Astrocyte (in vitro differentiated cells and primary cell): ENCODE data around the gene IER5L.

Experiments
- EZH2 ChIP-seq: IDR thresholded peaks from 2 replicates; pipeline ENCODE4 v1.6.1; 2012; ENCODE audit warnings: mild to moderate bottlenecking, low read length, inconsistent platforms; ENCODE audit not compliant: insufficient read depth
- TF ChIP-seq, protein P1 (sequence below): IDR thresholded peaks from 2 replicates; pipeline ENCODE4 v1.5.1; 2011; ENCODE audit warnings: low read depth, mild to moderate bottlenecking, inconsistent platforms, low read length, moderate library complexity; ENCODE audit not compliant: insufficient read depth

DNA sequence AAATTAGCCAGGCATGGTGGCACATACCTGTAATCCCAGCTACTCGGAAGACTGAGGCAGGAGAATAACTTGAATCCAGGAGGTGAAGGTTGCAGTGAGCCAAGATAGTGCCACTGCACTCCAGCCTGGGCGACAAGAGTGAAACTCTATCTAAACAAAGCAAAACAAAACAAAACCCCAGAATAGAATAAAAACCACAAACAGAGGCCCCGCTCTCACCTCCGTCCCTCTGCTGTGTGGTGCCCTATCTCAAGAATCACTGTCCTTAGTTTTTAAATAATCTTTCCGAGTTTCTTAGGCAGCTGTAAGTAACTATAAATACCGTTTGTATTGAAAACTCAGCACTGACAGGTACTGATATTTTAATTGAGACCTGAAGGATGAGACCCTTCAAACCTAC is 42.7 kb upstream of the IER5L start:
- TF ChIP-seq, protein P1, sequence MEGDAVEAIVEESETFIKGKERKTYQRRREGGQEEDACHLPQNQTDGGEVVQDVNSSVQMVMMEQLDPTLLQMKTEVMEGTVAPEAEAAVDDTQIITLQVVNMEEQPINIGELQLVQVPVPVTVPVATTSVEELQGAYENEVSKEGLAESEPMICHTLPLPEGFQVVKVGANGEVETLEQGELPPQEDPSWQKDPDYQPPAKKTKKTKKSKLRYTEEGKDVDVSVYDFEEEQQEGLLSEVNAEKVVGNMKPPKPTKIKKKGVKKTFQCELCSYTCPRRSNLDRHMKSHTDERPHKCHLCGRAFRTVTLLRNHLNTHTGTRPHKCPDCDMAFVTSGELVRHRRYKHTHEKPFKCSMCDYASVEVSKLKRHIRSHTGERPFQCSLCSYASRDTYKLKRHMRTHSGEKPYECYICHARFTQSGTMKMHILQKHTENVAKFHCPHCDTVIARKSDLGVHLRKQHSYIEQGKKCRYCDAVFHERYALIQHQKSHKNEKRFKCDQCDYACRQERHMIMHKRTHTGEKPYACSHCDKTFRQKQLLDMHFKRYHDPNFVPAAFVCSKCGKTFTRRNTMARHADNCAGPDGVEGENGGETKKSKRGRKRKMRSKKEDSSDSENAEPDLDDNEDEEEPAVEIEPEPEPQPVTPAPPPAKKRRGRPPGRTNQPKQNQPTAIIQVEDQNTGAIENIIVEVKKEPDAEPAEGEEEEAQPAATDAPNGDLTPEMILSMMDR: no peak
- TF ChIP-seq EZH2: no peak
